OCI-LY1 (cell line): ENCODE data around the gene TOP3B.
A peak's percentile ranks its signal among the peaks of the same experiment; 100 is the strongest.

Source experiments
- H2AFZ ChIP-seq: fragments of 200-600 bp; sonication (generic), shearing (Covaris generic); 2 replicates; pipeline ENCODE4 v1.6.0; 2014; ENCODE audit warnings: antibody characterized with exemption, mild to moderate bottlenecking, low read length
- H3F3A ChIP-seq: fragments of 200-600 bp; sonication (generic), shearing (Covaris generic); 2 replicates; pipeline ENCODE4 v1.6.0; 2014; ENCODE audit warnings: mild to moderate bottlenecking, antibody characterized with exemption, low read length, moderate library complexity; ENCODE audit not compliant: insufficient read depth
- H3K27ac ChIP-seq: fragments of 200-600 bp; sonication (generic); 2 replicates; pipeline ENCODE4 v1.5.1; 2014; ENCODE audit warnings: low read length, mixed run types, mild to moderate bottlenecking, low read depth; ENCODE audit not compliant: poor library complexity, severe bottlenecking
- H3K27me3 ChIP-seq: fragments of 200-600 bp; sonication (generic); 2 replicates; pipeline ENCODE4 v1.6.0; 2014; ENCODE audit warnings: antibody characterized with exemption, mild to moderate bottlenecking, low read length, moderate library complexity; ENCODE audit not compliant: insufficient read depth
- H3K36me3 ChIP-seq: fragments of 200-600 bp; sonication (generic); 2 replicates; pipeline ENCODE4 v1.6.1; 2014; ENCODE audit warnings: mild to moderate bottlenecking, antibody characterized with exemption, low read length, moderate library complexity, mixed read lengths; ENCODE audit not compliant: insufficient read depth
- H3K4me1 ChIP-seq: fragments of 200-600 bp; sonication (generic); 2 replicates; pipeline ENCODE4 v1.5.1; 2014; ENCODE audit warnings: mild to moderate bottlenecking, low read length, moderate library complexity; ENCODE audit not compliant: insufficient read depth, severe bottlenecking
- H3K4me2 ChIP-seq: fragments of 200-600 bp; sonication (generic), shearing (Covaris generic); 2 replicates; pipeline ENCODE4 v1.6.1; 2014; ENCODE audit warnings: low read length
- H3K4me3 ChIP-seq: fragments of 200-600 bp; sonication (generic); 2 replicates; pipeline ENCODE4 v1.5.1; 2014; ENCODE audit warnings: low read length, low read depth, mild to moderate bottlenecking, mixed read lengths; ENCODE audit not compliant: poor library complexity, severe bottlenecking
- H3K79me2 ChIP-seq: fragments of 200-600 bp; shearing (Covaris generic); 2 replicates; pipeline ENCODE4 v1.6.1; 2016; ENCODE audit warnings: mixed run types, low read length, mixed read lengths; ENCODE audit not compliant: insufficient read depth
- H3K9ac ChIP-seq: fragments of 200-600 bp; sonication (generic), shearing (Covaris generic); 2 replicates; pipeline ENCODE4 v1.6.1; 2014; ENCODE audit warnings: mild to moderate bottlenecking, low read length, mixed read lengths
- H3K9me2 ChIP-seq: fragments of 200-600 bp; sonication (generic), shearing (Covaris generic); 2 replicates; pipeline ENCODE4 v1.6.1; 2014; ENCODE audit warnings: low read depth, mild to moderate bottlenecking, low read length, mixed read lengths
- H3K9me3 ChIP-seq: fragments of 200-600 bp; shearing (Covaris generic); 2 replicates; pipeline ENCODE4 v1.6.1; 2014; ENCODE audit warnings: low read length, mixed read lengths
- H4K20me1 ChIP-seq: fragments of 200-600 bp; sonication (generic), shearing (Covaris generic); 2 replicates; pipeline ENCODE4 v1.6.0; 2016; ENCODE audit warnings: mild to moderate bottlenecking, low read length; ENCODE audit not compliant: insufficient read depth
- CTCF ChIP-seq: fragments of 200-600 bp; sonication (generic), shearing (Covaris generic); IDR thresholded peaks from 2 replicates; pipeline ENCODE4 v1.5.1; 2017; ENCODE audit warnings: mild to moderate bottlenecking, antibody characterized with exemption, low read length, moderate library complexity, mixed read lengths
- EZH2 ChIP-seq: fragments of 200-600 bp; sonication (generic), shearing (Covaris generic); IDR thresholded peaks from 2 replicates; pipeline ENCODE4 v1.8.0; 2017; ENCODE audit warnings: borderline replicate concordance, mixed run types, mild to moderate bottlenecking, antibody characterized with exemption, low read length, moderate library complexity, mixed read lengths

TOP3B gene

GRCh38 chr22:22022255-22022840 is 39.8 kb upstream of the TOP3B start:
- no peaks in the 10 kb centered on the region for H3K9me3 ChIP-seq
- no peak overlapping the region for H3K4me2 ChIP-seq
- no peaks in the 10 kb centered on the region for H3K27me3 ChIP-seq
- peaks cover 25% of the 10 kb centered on the region for H3K4me1 ChIP-seq
- no peak overlapping the region for H3K9ac ChIP-seq
- peak overlapping the region; percentile 44 for H3K27ac ChIP-seq
- no peak overlapping the region for H2AFZ ChIP-seq
- H3K36me3 ChIP-seq: peaks cover 84% of the 10 kb centered on the region
- H3K79me2 ChIP-seq: no peaks in the 10 kb centered on the region
- H3K4me3 ChIP-seq: no peak overlapping the region
- H3K9me2 ChIP-seq: no peaks in the 10 kb centered on the region
- TF ChIP-seq EZH2 (no peak), CTCF (no peak)
- H3F3A ChIP-seq: no peaks in the 10 kb centered on the region
- no peaks in the 10 kb centered on the region for H4K20me1 ChIP-seq

GRCh38 chr22:22021162-22021750 is 38.7 kb upstream of the TOP3B start:
- Histone ChIP-seq H3K36me3 (peaks cover 92% of the 10 kb centered on the region), H3K9me3 (no peaks in the 10 kb centered on the region), H2AFZ (no peak overlapping the region), H3K9me2 (no peaks in the 10 kb centered on the region), H3F3A (no peaks in the 10 kb centered on the region), H4K20me1 (no peaks in the 10 kb centered on the region), H3K4me2 (no peak overlapping the region), H3K4me1 (peaks cover 15% of the 10 kb centered on the region), H3K27me3 (no peaks in the 10 kb centered on the region), H3K27ac (no peak overlapping the region), H3K79me2 (no peaks in the 10 kb centered on the region), H3K9ac (no peak overlapping the region), H3K4me3 (no peak overlapping the region)
- TF ChIP-seq CTCF: no peak
- no peak for TF ChIP-seq EZH2

- H3F3A ChIP-seq: no peaks in the 10 kb centered on the region
- TF ChIP-seq EZH2 (no peak), CTCF (no peak)
- H3K27me3 ChIP-seq: no peaks in the 10 kb centered on the region
- no peak overlapping the region for H2AFZ ChIP-seq
- no peaks in the 10 kb centered on the region for H3K9me3 ChIP-seq
- H3K27ac ChIP-seq: no peak overlapping the region
- H3K79me2 ChIP-seq: no peaks in the 10 kb centered on the region
- H3K4me2 ChIP-seq: no peak overlapping the region
- no peak overlapping the region for H3K9ac ChIP-seq
- no peak overlapping the region for H3K4me3 ChIP-seq
- H4K20me1 ChIP-seq: no peaks in the 10 kb centered on the region
- peaks cover 96% of the 10 kb centered on the region for H3K36me3 ChIP-seq
- H3K9me2 ChIP-seq: no peaks in the 10 kb centered on the region
- H3K4me1 ChIP-seq: peaks cover 7% of the 10 kb centered on the region
These were observed 37.9 kb upstream of the TOP3B start for GRCh38 chr22:22020425-22020852.
